Measurements from ENCODE around the gene NKD1. TPM values are rescaled to one million over a fixed set of nuclear protein-coding genes. Genes with fewer than 3 reads are reported as not detected.

NKD1 gene
- total RNA-seq, 1 experiment from 2014 or later, result 0.44 TPM

DNA sequence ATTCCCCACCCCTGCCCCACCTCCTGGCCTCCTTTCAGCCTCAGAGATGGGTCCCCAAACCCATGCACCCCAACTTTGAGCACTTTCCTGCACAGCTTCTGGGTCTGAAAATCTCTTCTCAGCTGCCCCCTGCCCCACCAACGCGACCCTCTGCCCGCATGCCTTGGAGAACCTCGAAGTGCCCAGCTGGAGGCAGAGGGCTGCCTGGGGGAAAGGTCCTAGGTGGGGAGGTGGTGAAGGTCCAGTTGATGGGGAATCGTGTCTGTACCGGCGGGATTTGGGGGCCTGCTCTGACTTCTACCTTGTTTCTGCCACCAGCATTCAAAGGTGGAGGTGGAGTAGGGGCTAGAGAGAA, 1.3 kb downstream of the NKD1 start:
- Histone ChIP-seq H3K4me1 (replicated peaks; ENCODE audit: insufficient read depth) (no peaks in the 10 kb centered on the region), H3K36me3 (ENCODE audit: low read depth) (no peaks in the 10 kb centered on the region), H2AFZ (no peak overlapping the region), H3K9me2 (ENCODE audit: insufficient read depth) (no peaks in the 10 kb centered on the region), H3K9me3 (ENCODE audit: insufficient read depth, low read depth) (no peaks in the 10 kb centered on the region), H3K79me2 (ENCODE audit: low read depth) (no peaks in the 10 kb centered on the region), H3F3A (ENCODE audit: insufficient read depth, low read depth) (no peaks in the 10 kb centered on the region), H3K27ac (no peak overlapping the region), H3K4me3 (no peak overlapping the region), H3K27me3 (ENCODE audit: insufficient read depth, low read depth) (no peaks in the 10 kb centered on the region), H4K20me1 (ENCODE audit: insufficient read depth) (no peaks in the 10 kb centered on the region), H3K4me2 (no peak overlapping the region)
- POLR2A ChIA-PET (ENCODE audit: unreplicated experiment), result no interaction called here
- BruUV-seq (replicated peaks), result no TSS peak
- TF ChIP-seq, protein P1, sequence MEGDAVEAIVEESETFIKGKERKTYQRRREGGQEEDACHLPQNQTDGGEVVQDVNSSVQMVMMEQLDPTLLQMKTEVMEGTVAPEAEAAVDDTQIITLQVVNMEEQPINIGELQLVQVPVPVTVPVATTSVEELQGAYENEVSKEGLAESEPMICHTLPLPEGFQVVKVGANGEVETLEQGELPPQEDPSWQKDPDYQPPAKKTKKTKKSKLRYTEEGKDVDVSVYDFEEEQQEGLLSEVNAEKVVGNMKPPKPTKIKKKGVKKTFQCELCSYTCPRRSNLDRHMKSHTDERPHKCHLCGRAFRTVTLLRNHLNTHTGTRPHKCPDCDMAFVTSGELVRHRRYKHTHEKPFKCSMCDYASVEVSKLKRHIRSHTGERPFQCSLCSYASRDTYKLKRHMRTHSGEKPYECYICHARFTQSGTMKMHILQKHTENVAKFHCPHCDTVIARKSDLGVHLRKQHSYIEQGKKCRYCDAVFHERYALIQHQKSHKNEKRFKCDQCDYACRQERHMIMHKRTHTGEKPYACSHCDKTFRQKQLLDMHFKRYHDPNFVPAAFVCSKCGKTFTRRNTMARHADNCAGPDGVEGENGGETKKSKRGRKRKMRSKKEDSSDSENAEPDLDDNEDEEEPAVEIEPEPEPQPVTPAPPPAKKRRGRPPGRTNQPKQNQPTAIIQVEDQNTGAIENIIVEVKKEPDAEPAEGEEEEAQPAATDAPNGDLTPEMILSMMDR (conservative IDR thresholded peaks at IDR 0.05), result no peak
- no peak for TF ChIP-seq EZH2 (IDR thresholded peaks at IDR 0.05; ENCODE audit: low read depth)
- intact Hi-C loops (cut with micrococcal nuclease; ENCODE audit: unreplicated experiment), result loop anchor here (10.0 kb wide), 1 partner anchor 195 kb away; the partner anchor contains the start of gene CYLD
- DNase-seq, result no peak
- CTCF ChIA-PET, result no interaction called here

DNA sequence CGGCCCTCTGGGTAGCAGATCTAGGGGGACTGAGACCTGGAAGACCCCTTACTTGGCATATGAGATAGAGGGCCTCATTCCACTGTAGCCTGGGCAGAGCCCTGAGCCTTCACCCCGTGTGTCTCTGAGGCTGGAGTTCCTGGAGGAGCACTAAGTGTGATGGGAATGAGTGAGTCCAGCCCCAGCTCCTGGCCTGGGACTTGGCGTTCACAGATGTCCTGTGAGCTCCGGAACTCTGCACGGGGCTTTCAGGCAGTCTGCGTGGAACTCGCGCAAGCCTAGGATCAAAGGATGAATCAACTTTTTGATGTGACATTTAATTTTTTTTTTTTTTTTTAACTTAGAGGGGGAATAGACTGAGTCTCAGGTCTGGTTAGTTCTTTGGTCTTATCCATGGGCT, 1.8 kb downstream of the NKD1 start:
- no peak for DNase-seq
- Histone ChIP-seq H3K27ac (no peak overlapping the region), H3K4me2 (no peak overlapping the region), H3K36me3 (ENCODE audit: low read depth) (no peaks in the 10 kb centered on the region), H3K4me1 (replicated peaks; ENCODE audit: insufficient read depth) (no peaks in the 10 kb centered on the region), H3K27me3 (ENCODE audit: insufficient read depth, low read depth) (no peaks in the 10 kb centered on the region), H3K79me2 (ENCODE audit: low read depth) (no peaks in the 10 kb centered on the region), H2AFZ (no peak overlapping the region), H3K9me2 (ENCODE audit: insufficient read depth) (no peaks in the 10 kb centered on the region), H3F3A (ENCODE audit: insufficient read depth, low read depth) (no peaks in the 10 kb centered on the region), H4K20me1 (ENCODE audit: insufficient read depth) (no peaks in the 10 kb centered on the region), H3K9me3 (ENCODE audit: insufficient read depth, low read depth) (no peaks in the 10 kb centered on the region), H3K4me3 (no peak overlapping the region)
- intact Hi-C loops (cut with micrococcal nuclease; ENCODE audit: unreplicated experiment), result no loop called here
- BruUV-seq (replicated peaks), result TSS peak; percentile 19
- POLR2A ChIA-PET (ENCODE audit: unreplicated experiment), result no interaction called here
- TF ChIP-seq, protein P1 (conservative IDR thresholded peaks at IDR 0.05), result no peak
- no peak for TF ChIP-seq EZH2 (IDR thresholded peaks at IDR 0.05; ENCODE audit: low read depth)
- CTCF ChIA-PET, result no interaction called here

DNA sequence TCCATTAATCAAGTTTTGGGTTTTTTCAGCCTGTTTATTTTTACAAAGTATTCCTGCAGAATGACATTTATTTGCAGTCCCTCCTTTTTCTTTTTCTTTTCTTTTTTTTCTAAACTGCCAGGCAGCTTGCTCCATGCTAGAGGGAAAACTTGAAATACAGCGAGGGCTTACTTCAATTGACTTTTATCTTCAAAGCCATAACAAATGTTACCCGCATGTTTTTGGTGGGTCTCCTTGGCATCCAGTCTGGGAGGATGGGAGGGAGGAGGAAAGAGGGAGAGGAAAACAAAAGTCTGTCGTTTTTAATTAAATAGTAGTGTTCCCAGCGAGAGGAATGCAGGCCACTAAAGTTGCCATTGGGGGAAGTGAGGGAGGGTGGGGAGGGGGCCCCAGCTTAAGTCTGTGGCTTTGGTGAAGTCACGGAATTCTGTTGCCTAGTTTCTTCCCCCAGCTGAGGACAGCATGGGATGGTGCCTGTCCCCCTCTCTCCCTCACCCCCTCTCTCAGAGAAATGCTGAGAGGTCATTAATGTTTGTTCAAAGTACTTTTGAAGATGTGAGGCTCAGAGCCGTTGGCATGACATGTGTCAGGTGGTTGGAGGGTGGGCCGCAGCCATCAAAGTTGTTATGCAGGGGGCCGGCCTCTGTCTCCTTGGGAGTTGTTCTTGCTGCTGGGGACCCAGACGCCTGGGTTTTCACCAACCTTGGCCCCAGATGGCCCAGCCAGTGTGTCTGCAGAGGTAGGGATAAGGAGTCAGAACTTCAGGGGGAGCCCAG, 2.9 kb downstream of the NKD1 start:
- ChIA-PET CTCF (no interaction called here), POLR2A (ENCODE audit: unreplicated experiment) (no interaction called here)
- Histone ChIP-seq H3K4me3 (no peak overlapping the region), H3K27ac (no peak overlapping the region), H3F3A (ENCODE audit: insufficient read depth, low read depth) (no peaks in the 10 kb centered on the region), H3K79me2 (ENCODE audit: low read depth) (no peaks in the 10 kb centered on the region), H3K4me2 (no peak overlapping the region), H3K9me2 (ENCODE audit: insufficient read depth) (no peaks in the 10 kb centered on the region), H3K27me3 (ENCODE audit: insufficient read depth, low read depth) (no peaks in the 10 kb centered on the region), H4K20me1 (ENCODE audit: insufficient read depth) (no peaks in the 10 kb centered on the region), H2AFZ (no peak overlapping the region), H3K9me3 (ENCODE audit: insufficient read depth, low read depth) (no peaks in the 10 kb centered on the region), H3K4me1 (replicated peaks; ENCODE audit: insufficient read depth) (no peaks in the 10 kb centered on the region), H3K36me3 (ENCODE audit: low read depth) (no peaks in the 10 kb centered on the region)
- DNase-seq, result no peak
- TF ChIP-seq EZH2 (IDR thresholded peaks at IDR 0.05; ENCODE audit: low read depth), result no peak
- TF ChIP-seq, protein P1 (conservative IDR thresholded peaks at IDR 0.05), result no peak
- intact Hi-C loops (cut with micrococcal nuclease; ENCODE audit: unreplicated experiment), result no loop called here
- no TSS peak for BruUV-seq (replicated peaks)
